Fibroblast of lung (primary cell): Measurements from ENCODE around the gene ALDH3A2. TPM values are rescaled to one million over a fixed set of nuclear protein-coding genes. Genes with fewer than 3 reads are reported as not detected.

Experiments
- DNase-seq, 2 donors: peaks; one replicate each; pipeline versions ENCODE4 v3.0.0 to v3.0.0-alpha.2; 2010; ENCODE audit warnings: low read depth in 2 of 2
- H2AFZ ChIP-seq: 2 replicates; pipeline ENCODE4 v1.5.1; 2012; ENCODE audit warnings: low read length, control low read depth, inconsistent platforms
- H3K27ac ChIP-seq: 2 replicates; pipeline ENCODE4 v1.5.1; 2011; ENCODE audit warnings: low read length, control low read depth; ENCODE audit not compliant: insufficient read depth
- H3K27me3 ChIP-seq: 2 replicates; pipeline ENCODE4 v1.5.1; 2011; ENCODE audit warnings: mild to moderate bottlenecking, low read length; ENCODE audit not compliant: control insufficient read depth, insufficient read depth
- H3K36me3 ChIP-seq: 2 replicates; pipeline ENCODE4 v1.5.1; 2011; ENCODE audit warnings: low read length; ENCODE audit not compliant: control insufficient read depth, insufficient read depth
- H3K4me1 ChIP-seq: 2 replicates; pipeline ENCODE4 v1.5.1; 2011; ENCODE audit warnings: low read length; ENCODE audit not compliant: control insufficient read depth, insufficient read depth; ENCODE audit errors: extremely low read depth
- H3K4me2 ChIP-seq: 2 replicates; pipeline ENCODE4 v1.5.1; 2011; ENCODE audit warnings: low read length, control low read depth; ENCODE audit not compliant: insufficient read depth; ENCODE audit errors: extremely low read depth
- H3K4me3 ChIP-seq, 4 experiments: fragments of 200-600 bp in 1 of 4; sonication (generic) in 1 of 4; replicated peaks in 1 of 4; 2 replicates each; pipeline ENCODE4 v1.5.1; 2011 to 2016; ENCODE audit warnings: low read length in 4 of 4, low read depth in 3 of 4, mild to moderate bottlenecking in 3 of 4, control low read depth in 2 of 4, inconsistent platforms in 1 of 4, mixed read lengths in 1 of 4; ENCODE audit not compliant: insufficient read depth in 1 of 4; ENCODE audit errors: control extremely low read depth in 1 of 4
- H3K79me2 ChIP-seq: 2 replicates; pipeline ENCODE4 v1.5.1; 2012; ENCODE audit warnings: mild to moderate bottlenecking, low read length, inconsistent platforms; ENCODE audit not compliant: control insufficient read depth, insufficient read depth
- H3K9ac ChIP-seq: 2 replicates; pipeline ENCODE4 v1.5.1; 2011; ENCODE audit warnings: mild to moderate bottlenecking, low read length, control low read depth; ENCODE audit not compliant: insufficient read depth
- H3K9me3 ChIP-seq: 2 replicates; pipeline ENCODE4 v1.5.1; 2012; ENCODE audit warnings: low read depth, low read length; ENCODE audit not compliant: control insufficient read depth, insufficient read depth
- H4K20me1 ChIP-seq: 2 replicates; pipeline ENCODE4 v1.5.1; 2011; ENCODE audit warnings: low read length; ENCODE audit not compliant: control insufficient read depth, insufficient read depth; ENCODE audit errors: extremely low read depth
- CTCF ChIP-seq, 2 donors: IDR thresholded peaks in 1 of 2; conservative IDR thresholded peaks in 1 of 2; 1 replicate in 1 of 2; 2 replicates in 1 of 2; pipeline ENCODE4 v1.5.1; 2011 to 2012; ENCODE audit warnings: low read length in 2 of 2, control low read depth in 1 of 2, inconsistent platforms in 1 of 2, low read depth in 1 of 2, mild to moderate bottlenecking in 1 of 2
- EZH2 ChIP-seq: IDR thresholded peaks from 2 replicates; pipeline ENCODE4 v1.5.1; 2012; ENCODE audit warnings: low read length, control low read depth, mild to moderate bottlenecking; ENCODE audit errors: missing control alignments
- polyA minus RNA-seq: library from RNA; depleted of rRNA, polyadenylated mRNA; stranded (reverse); fragments of >200 nt; gene quantifications from 2 replicates; pipeline ENCODE4 v1.2.3, GENCODE V29; 2011; ENCODE audit warnings: low replicate concordance
- polyA plus RNA-seq, 2 donors: library from polyadenylated mRNA; depleted of rRNA in 1 of 2; stranded (reverse) in 1 of 2; unstranded in 1 of 2; fragments of >200 nt; gene quantifications; 2 replicates each; pipeline ENCODE4 v1.2.1, GENCODE V29; 2011 to 2012; ENCODE audit warnings: missing spikeins in 1 of 2
- total RNA-seq: library from RNA; depleted of rRNA; stranded (reverse); fragments of >200 nt; gene quantifications from 2 replicates; pipeline ENCODE4 v1.2.1, GENCODE V29; 2014

The ALDH3A2 gene
- total RNA-seq (30.2 and 33.1 TPM in 2 replicates), polyA plus RNA-seq (8.5 and 14.6 TPM in 2 replicates), polyA minus RNA-seq (2.0 and 8.9 TPM in 2 replicates)
- 7.9 and 11.2 TPM in 2 replicates for polyA plus RNA-seq (2012)

- H2AFZ ChIP-seq, result peak within 1 kb of the TSS; percentile 98
- H4K20me1 ChIP-seq, result no peaks in the 10 kb centered on the region
- no peaks in the 10 kb centered on the region for H3K36me3 ChIP-seq
- H3K9ac ChIP-seq, result peak within 1 kb of the TSS; percentile 80
- peak within 1 kb of the TSS; percentile 96 for H3K4me2 ChIP-seq
- H3K4me3 ChIP-seq, result peak within 1 kb of the TSS; percentile 77 to 87 (median 78)
- TF ChIP-seq CTCF (conservative IDR thresholded peaks at IDR 0.05 in 1 of 2, IDR thresholded peaks at IDR 0.05 in 1 of 2; ENCODE audit: low read depth in 1 of 2, low read length in 2 of 2) (peak; percentile 22 to 33), EZH2 (no peak)
- H3K9me3 ChIP-seq, result no peaks in the 10 kb centered on the region
- peaks cover 12% of the 10 kb centered on the region for H3K4me1 ChIP-seq
- peaks cover 4% of the 10 kb centered on the region for H3K27me3 ChIP-seq
- peak within 1 kb of the TSS; percentile 88 for H3K27ac ChIP-seq
- DNase-seq, result peak; percentile 89 to 91
- H3K79me2 ChIP-seq, result no peaks in the 10 kb centered on the region
Observed at GRCh38 chr17:19648475-19649273, at the start of gene ALDH3A2. ALDH3A2 (plus strand) TSS chr17:19648751; CDS start chr17:19648972, 221 bp downstream.

GRCh38 chr17:19610311-19610710 is 38.2 kb upstream of the ALDH3A2 start:
- Histone ChIP-seq H4K20me1 (no peaks in the 10 kb centered on the region), H3K9me3 (no peaks in the 10 kb centered on the region), H3K9ac (no peak overlapping the region), H3K27me3 (no peaks in the 10 kb centered on the region), H3K4me3 (no peak overlapping the region), H3K36me3 (no peaks in the 10 kb centered on the region), H3K4me1 (no peaks in the 10 kb centered on the region), H3K4me2 (no peak overlapping the region), H3K79me2 (no peaks in the 10 kb centered on the region), H3K27ac (no peak overlapping the region), H2AFZ (no peak overlapping the region)
- TF ChIP-seq CTCF (conservative IDR thresholded peaks at IDR 0.05 in 1 of 2, IDR thresholded peaks at IDR 0.05 in 1 of 2; ENCODE audit: low read depth in 1 of 2, low read length in 2 of 2), result no peak
- no peak for TF ChIP-seq EZH2
- DNase-seq, result no peak

- no peaks in the 10 kb centered on the region for H3K79me2 ChIP-seq
- H3K4me1 ChIP-seq, result no peaks in the 10 kb centered on the region
- H3K4me3 ChIP-seq, result no peak overlapping the region
- no peaks in the 10 kb centered on the region for H3K27me3 ChIP-seq
- H3K9ac ChIP-seq, result no peak overlapping the region
- no peaks in the 10 kb centered on the region for H3K9me3 ChIP-seq
- no peaks in the 10 kb centered on the region for H4K20me1 ChIP-seq
- H3K36me3 ChIP-seq, result no peaks in the 10 kb centered on the region
- DNase-seq, result no peak
- H3K4me2 ChIP-seq, result no peak overlapping the region
- no peak overlapping the region for H2AFZ ChIP-seq
- no peak overlapping the region for H3K27ac ChIP-seq
- TF ChIP-seq EZH2 (no peak), CTCF (conservative IDR thresholded peaks at IDR 0.05 in 1 of 2, IDR thresholded peaks at IDR 0.05 in 1 of 2; ENCODE audit: low read depth in 1 of 2, low read length in 2 of 2) (no peak)
Observed at GRCh38 chr17:19610879-19611278, 37.7 kb upstream of the ALDH3A2 start.
